ENCODE results near the gene GFOD2.
"Not testable (repeated sequence)": the region's sequence is repeated elsewhere in the genome, so short reads cannot be mapped to it uniquely, and the experiment has no call there.

The GFOD2 gene
- 16.2 to 31.3 reads per million in 2 donors for total RNA-seq

GRCh38 chr16:67719048-67719777 is at the start of gene GFOD2:
GFOD2 (minus strand) TSS chr16:67719316; CDS start chr16:67685715, 33,601 bp downstream.
- peak; percentile 99 for DNase-seq

GRCh38 chr16:67767953-67768352 is 48.8 kb upstream of the GFOD2 start:
- no peak for DNase-seq

GRCh38 chr16:67766291-67766690 is 47.2 kb upstream of the GFOD2 start:
- no peak for DNase-seq

GRCh38 chr16:67764158-67764667 is 45.1 kb upstream of the GFOD2 start:
- DNase-seq = no peak

GRCh38 chr16:67763066-67763465 is 44.0 kb upstream of the GFOD2 start:
- no peak for DNase-seq

- DNase-seq = no peak
Measured at GRCh38 chr16:67762385-67762784, 43.3 kb upstream of the GFOD2 start.

GRCh38 chr16:67761924-67762323 is 42.8 kb upstream of the GFOD2 start:
- DNase-seq = no peak

- DNase-seq = no peak
Measured at GRCh38 chr16:67760956-67761230, 41.8 kb upstream of the GFOD2 start.

GRCh38 chr16:67760206-67760955 is 41.3 kb upstream of the GFOD2 start:
- DNase-seq = no peak

GRCh38 chr16:67758966-67759365 is 39.9 kb upstream of the GFOD2 start:
- no peak for DNase-seq

GRCh38 chr16:67758006-67758405 is 38.9 kb upstream of the GFOD2 start:
- DNase-seq = no peak

- no peak for DNase-seq
Measured at GRCh38 chr16:67752641-67753040, 33.5 kb upstream of the GFOD2 start.

- not testable (repeated sequence) for DNase-seq
Measured at GRCh38 chr16:67751331-67751730, 32.2 kb upstream of the GFOD2 start.

GRCh38 chr16:67750466-67750865 is 31.4 kb upstream of the GFOD2 start:
- DNase-seq = no peak

GRCh38 chr16:67749436-67750078 is 30.4 kb upstream of the GFOD2 start:
- no peak for DNase-seq

GRCh38 chr16:67748834-67749233 is 29.7 kb upstream of the GFOD2 start:
- DNase-seq = no peak

- no peak for DNase-seq
Measured at GRCh38 chr16:67746846-67747245, 27.7 kb upstream of the GFOD2 start.

GRCh38 chr16:67741118-67741517 is 22.0 kb upstream of the GFOD2 start:
- no peak for DNase-seq

- DNase-seq = no peak
Measured at GRCh38 chr16:67740391-67740790, 21.3 kb upstream of the GFOD2 start.

- DNase-seq = no peak
Measured at GRCh38 chr16:67736858-67737257, 17.7 kb upstream of the GFOD2 start.

GRCh38 chr16:67734731-67735201 is 15.7 kb upstream of the GFOD2 start:
- DNase-seq = no peak

GRCh38 chr16:67733734-67734470 is 14.8 kb upstream of the GFOD2 start:
- DNase-seq = no peak

GRCh38 chr16:67731753-67732095 is 12.6 kb upstream of the GFOD2 start:
- no peak for DNase-seq

Data from T-helper 9 cell (primary cell).